ENCODE results near the gene EDA.

EDA gene

GRCh38 chrX:70033348-70034051, 417.6 kb downstream of the EDA start:
- no peak overlapping the region for H3K27ac ChIP-seq
- TF ChIP-seq CTCF (IDR thresholded peaks at IDR 0.05): peak; percentile 66
- no peak for TF ChIP-seq ZFX (IDR thresholded peaks at IDR 0.05; ENCODE audit: borderline replicate concordance)

GRCh38 chrX:70034646-70035045, 418.7 kb downstream of the EDA start:
- H3K27ac ChIP-seq: no peak overlapping the region
- TF ChIP-seq CTCF (IDR thresholded peaks at IDR 0.05): no peak
- no peak for TF ChIP-seq ZFX (IDR thresholded peaks at IDR 0.05; ENCODE audit: borderline replicate concordance)

- peak overlapping the region; percentile 44 for H3K27ac ChIP-seq
- TF ChIP-seq CTCF (IDR thresholded peaks at IDR 0.05): no peak
- TF ChIP-seq ZFX (IDR thresholded peaks at IDR 0.05; ENCODE audit: borderline replicate concordance): no peak
These were observed 422.6 kb downstream of the EDA start for GRCh38 chrX:70038515-70038914.

- TF ChIP-seq CTCF (IDR thresholded peaks at IDR 0.05) (no peak), ZFX (IDR thresholded peaks at IDR 0.05; ENCODE audit: borderline replicate concordance) (no peak)
- H3K27ac ChIP-seq: peak overlapping the region; percentile 44
These were observed 423.0 kb downstream of the EDA start for GRCh38 chrX:70038951-70039350.

- TF ChIP-seq ZFX (IDR thresholded peaks at IDR 0.05; ENCODE audit: borderline replicate concordance) (no peak), CTCF (IDR thresholded peaks at IDR 0.05) (no peak)
- peak overlapping the region; percentile 44 for H3K27ac ChIP-seq
These were observed 423.8 kb downstream of the EDA start for GRCh38 chrX:70039758-70040157.

GRCh38 chrX:70041993-70042392, 426.1 kb downstream of the EDA start:
- no peak overlapping the region for H3K27ac ChIP-seq
- no peak for TF ChIP-seq CTCF (IDR thresholded peaks at IDR 0.05)
- no peak for TF ChIP-seq ZFX (IDR thresholded peaks at IDR 0.05; ENCODE audit: borderline replicate concordance)
